HepG2 (cell line): Measurements from ENCODE around the gene THEMIS. TPM values are rescaled to one million over a fixed set of nuclear protein-coding genes. Genes with fewer than 3 reads are reported as not detected.

Experiments
- ATAC-seq: fragments of 200-7000 bp; cut with Tn5 transposase; 3 replicates; pipeline ENCODE4 v1.9.1; 2020; ENCODE audit warnings: mild to moderate bottlenecking, moderate library complexity
- BruUV-seq: library from RNA; stranded (reverse); fragments of 400-500 nt; replicated peaks from 2 replicates; lab custom pipeline; 2021; lab: Mats Ljungman, UMichigan
- CTCF ChIA-PET: fragments of 300-600 bp; formaldehyde crosslinking; extraction: SDS; loops from one replicate; lab custom pipeline; 2021; ENCODE audit warnings: low total read pairs, inconsistent platforms, low intra/inter-chr PET ratio; lab: Yijun Ruan, JAX
- POLR2A ChIA-PET: fragments of 350-600 bp; sonication (Branson Sonifier 250); formaldehyde crosslinking; loops from one replicate; lab custom pipeline; 2020; ENCODE audit warnings: antibody characterized with exemption, inconsistent platforms; lab: Yijun Ruan, JAX
- DNase-seq: peaks from one replicate; pipeline ENCODE4 v3.0.0-alpha.2; 2015; ENCODE audit warnings: low spot score
- FAIRE-seq: peaks from 3 replicates; lab custom pipeline; 2011; peaks lifted over from hg19 to GRCh38; lab: Jason Lieb, UNC
- H2AFZ ChIP-seq: one replicate; pipeline ENCODE4 v1.6.1; 2011; ENCODE audit warnings: low read length, inconsistent platforms
- H3K27ac ChIP-seq: fragments of 300-600 bp; 3 replicates; pipeline ENCODE4 v1.8.0; 2011; ENCODE audit warnings: mixed run types, mild to moderate bottlenecking, mixed read lengths, low read length, inconsistent platforms; ENCODE audit not compliant: insufficient read depth; ENCODE audit errors: extremely low read length
- H3K27me3 ChIP-seq, 2 experiments: fragments of 200-600 bp in 1 of 2; 2 replicates in 1 of 2; 3 replicates in 1 of 2; pipeline versions ENCODE4 v1.6.0 to v1.8.0; 2011; ENCODE audit warnings: low read length in 2 of 2, mild to moderate bottlenecking in 2 of 2, moderate library complexity in 2 of 2, inconsistent platforms in 1 of 2; ENCODE audit not compliant: insufficient read depth in 2 of 2, control insufficient read depth in 1 of 2
- H3K36me3 ChIP-seq, 2 experiments: fragments of 200-600 bp in 1 of 2; replicated peaks in 1 of 2; 2 replicates in 1 of 2; 3 replicates in 1 of 2; pipeline versions ENCODE4 v1.5.1 to v1.8.0; 2011; ENCODE audit warnings: low read length in 2 of 2, inconsistent platforms in 1 of 2; ENCODE audit not compliant: insufficient read depth in 2 of 2, control insufficient read depth in 1 of 2
- H3K4me1 ChIP-seq: 2 replicates; pipeline ENCODE4 v1.5.1; 2012; ENCODE audit warnings: low read length, inconsistent platforms; ENCODE audit not compliant: insufficient read depth
- H3K4me2 ChIP-seq: 2 replicates; pipeline ENCODE4 v1.6.0; 2011; ENCODE audit warnings: low read depth, low read length, inconsistent platforms
- H3K4me3 ChIP-seq, 3 experiments: fragments of 200-600 bp in 1 of 3; sonication (generic), shearing (Covaris generic) in 1 of 3; replicated peaks in 1 of 3; 2 replicates each; pipeline ENCODE4 v1.5.1; 2011 to 2016; ENCODE audit warnings: low read length in 3 of 3, inconsistent platforms in 2 of 3, low read depth in 2 of 3, mild to moderate bottlenecking in 2 of 3, control low read depth in 1 of 3, mixed read lengths in 1 of 3; ENCODE audit not compliant: insufficient read depth in 1 of 3
- H3K79me2 ChIP-seq: one replicate; pipeline ENCODE4 v1.6.1; 2011; ENCODE audit warnings: low read length, inconsistent platforms; ENCODE audit not compliant: insufficient read depth
- H3K9ac ChIP-seq: 2 replicates; pipeline ENCODE4 v1.6.0; 2011; ENCODE audit warnings: mild to moderate bottlenecking, low read depth, low read length, inconsistent platforms; ENCODE audit not compliant: insufficient read depth
- H3K9me3 ChIP-seq: 2 replicates; pipeline ENCODE4 v1.5.1; 2012; ENCODE audit warnings: mild to moderate bottlenecking, low read length
- H4K20me1 ChIP-seq: 2 replicates; pipeline ENCODE4 v1.6.0; 2011; ENCODE audit warnings: inconsistent platforms, mild to moderate bottlenecking, low read length, moderate library complexity; ENCODE audit not compliant: insufficient read depth
- ATF7 ChIP-seq, 2 experiments: fragments of 450-650 bp in 1 of 2; sonication (generic) in 1 of 2; formaldehyde crosslinking in 1 of 2; IDR thresholded peaks; 2 replicates each; pipeline versions ENCODE4 v1.4.0 to v1.6.1; 2016 to 2020; ENCODE audit warnings: antibody characterized with exemption in 1 of 2, mild to moderate bottlenecking in 1 of 2, missing genetic modification reagents in 1 of 2
- DNMT1 ChIP-seq: sonication (generic); formaldehyde crosslinking; IDR thresholded peaks from 2 replicates; pipeline ENCODE4 v1.5.1; 2020; ENCODE audit warnings: mild to moderate bottlenecking, missing genetic modification reagents
- POLR2A ChIP-seq, 2 experiments: IDR thresholded peaks; 2 replicates each; pipeline ENCODE4 v1.6.1; 2011; ENCODE audit warnings: low read depth in 2 of 2, low read length in 2 of 2, mild to moderate bottlenecking in 1 of 2, moderate library complexity in 1 of 2; ENCODE audit not compliant: insufficient read depth in 1 of 2
- TFDP2 ChIP-seq: sonication (generic); formaldehyde crosslinking; IDR thresholded peaks from 2 replicates; pipeline ENCODE4 v1.4.0; 2020; ENCODE audit warnings: missing genetic modification reagents
- ZBED4 ChIP-seq: sonication (generic); formaldehyde crosslinking; IDR thresholded peaks from 2 replicates; pipeline ENCODE4 v1.4.0; 2020; ENCODE audit warnings: missing genetic modification reagents, borderline replicate concordance
- ZNF441 ChIP-seq: sonication (generic); formaldehyde crosslinking; IDR thresholded peaks from 2 replicates; pipeline ENCODE4 v1.7.0; 2021; ENCODE audit warnings: missing genetic modification reagents, borderline replicate concordance
- WGBS: methylation state at CpG from one replicate; pipeline ENCODE4 v1.1.6; 2017; ENCODE audit warnings: low lambda C conversion rate; 5-methylcytosine and 5-hydroxymethylcytosine counted together
- in situ Hi-C: cut with HindIII; loops from 2 replicates; pipeline ENCODE4 v1.10.0; 2017; ENCODE audit warnings: low pct_unique_long_range_greater_than_20kb; ENCODE audit not compliant: extremely low pct_ligation_motif_present
- intact Hi-C: fragments of 100-400 bp; cut with micrococcal nuclease; formaldehyde crosslinking; loops from one replicate; pipeline ENCODE4 v1.10.0; 2022; ENCODE audit not compliant: unreplicated experiment
- polyA plus RNA-seq, 8 experiments: library from polyadenylated mRNA; depleted of rRNA in 3 of 8; stranded (reverse) in 7 of 8; unstranded in 1 of 8; fragments of >200 nt; fragmentation: Illumina TruSeq in 4 of 8; extraction: Trizol in 4 of 8; gene quantifications; 2 replicates each; pipeline versions ENCODE4 v1.2.1 to v1.2.3, GENCODE V29; 2011 to 2016; ENCODE audit warnings: low read depth in 4 of 8, missing spikeins in 1 of 8, mixed read lengths in 1 of 8; ENCODE audit not compliant: insufficient read depth in 1 of 8
- total RNA-seq, 5 experiments: library from RNA; depleted of rRNA; stranded (reverse); fragments of >200 nt; fragmentation: Illumina TruSeq; extraction: Trizol; gene quantifications; 2 replicates each; pipeline ENCODE4 v1.2.3, GENCODE V29; 2016; ENCODE audit warnings: low read depth in 1 of 5
- TF ChIP-seq, protein P1 (sequence below): sonication (generic); formaldehyde crosslinking; IDR thresholded peaks from one replicate; pipeline ENCODE4 v1.5.1; 2020; ENCODE audit warnings: mild to moderate bottlenecking, missing genetic modification reagents; ENCODE audit errors: not compliant biosample characterization
- TF ChIP-seq, protein P2 (sequence below): sonication (generic); formaldehyde crosslinking; IDR thresholded peaks from 2 replicates; pipeline ENCODE4 v1.4.0; 2020; ENCODE audit warnings: mild to moderate bottlenecking, missing genetic modification reagents

THEMIS gene
- total and polyA plus RNA-seq, 2 of the 13 experiments (the other 11 are each of a cell fraction or from before 2014, with no cell fraction given) = not detected

- TF ChIP-seq, protein P1, sequence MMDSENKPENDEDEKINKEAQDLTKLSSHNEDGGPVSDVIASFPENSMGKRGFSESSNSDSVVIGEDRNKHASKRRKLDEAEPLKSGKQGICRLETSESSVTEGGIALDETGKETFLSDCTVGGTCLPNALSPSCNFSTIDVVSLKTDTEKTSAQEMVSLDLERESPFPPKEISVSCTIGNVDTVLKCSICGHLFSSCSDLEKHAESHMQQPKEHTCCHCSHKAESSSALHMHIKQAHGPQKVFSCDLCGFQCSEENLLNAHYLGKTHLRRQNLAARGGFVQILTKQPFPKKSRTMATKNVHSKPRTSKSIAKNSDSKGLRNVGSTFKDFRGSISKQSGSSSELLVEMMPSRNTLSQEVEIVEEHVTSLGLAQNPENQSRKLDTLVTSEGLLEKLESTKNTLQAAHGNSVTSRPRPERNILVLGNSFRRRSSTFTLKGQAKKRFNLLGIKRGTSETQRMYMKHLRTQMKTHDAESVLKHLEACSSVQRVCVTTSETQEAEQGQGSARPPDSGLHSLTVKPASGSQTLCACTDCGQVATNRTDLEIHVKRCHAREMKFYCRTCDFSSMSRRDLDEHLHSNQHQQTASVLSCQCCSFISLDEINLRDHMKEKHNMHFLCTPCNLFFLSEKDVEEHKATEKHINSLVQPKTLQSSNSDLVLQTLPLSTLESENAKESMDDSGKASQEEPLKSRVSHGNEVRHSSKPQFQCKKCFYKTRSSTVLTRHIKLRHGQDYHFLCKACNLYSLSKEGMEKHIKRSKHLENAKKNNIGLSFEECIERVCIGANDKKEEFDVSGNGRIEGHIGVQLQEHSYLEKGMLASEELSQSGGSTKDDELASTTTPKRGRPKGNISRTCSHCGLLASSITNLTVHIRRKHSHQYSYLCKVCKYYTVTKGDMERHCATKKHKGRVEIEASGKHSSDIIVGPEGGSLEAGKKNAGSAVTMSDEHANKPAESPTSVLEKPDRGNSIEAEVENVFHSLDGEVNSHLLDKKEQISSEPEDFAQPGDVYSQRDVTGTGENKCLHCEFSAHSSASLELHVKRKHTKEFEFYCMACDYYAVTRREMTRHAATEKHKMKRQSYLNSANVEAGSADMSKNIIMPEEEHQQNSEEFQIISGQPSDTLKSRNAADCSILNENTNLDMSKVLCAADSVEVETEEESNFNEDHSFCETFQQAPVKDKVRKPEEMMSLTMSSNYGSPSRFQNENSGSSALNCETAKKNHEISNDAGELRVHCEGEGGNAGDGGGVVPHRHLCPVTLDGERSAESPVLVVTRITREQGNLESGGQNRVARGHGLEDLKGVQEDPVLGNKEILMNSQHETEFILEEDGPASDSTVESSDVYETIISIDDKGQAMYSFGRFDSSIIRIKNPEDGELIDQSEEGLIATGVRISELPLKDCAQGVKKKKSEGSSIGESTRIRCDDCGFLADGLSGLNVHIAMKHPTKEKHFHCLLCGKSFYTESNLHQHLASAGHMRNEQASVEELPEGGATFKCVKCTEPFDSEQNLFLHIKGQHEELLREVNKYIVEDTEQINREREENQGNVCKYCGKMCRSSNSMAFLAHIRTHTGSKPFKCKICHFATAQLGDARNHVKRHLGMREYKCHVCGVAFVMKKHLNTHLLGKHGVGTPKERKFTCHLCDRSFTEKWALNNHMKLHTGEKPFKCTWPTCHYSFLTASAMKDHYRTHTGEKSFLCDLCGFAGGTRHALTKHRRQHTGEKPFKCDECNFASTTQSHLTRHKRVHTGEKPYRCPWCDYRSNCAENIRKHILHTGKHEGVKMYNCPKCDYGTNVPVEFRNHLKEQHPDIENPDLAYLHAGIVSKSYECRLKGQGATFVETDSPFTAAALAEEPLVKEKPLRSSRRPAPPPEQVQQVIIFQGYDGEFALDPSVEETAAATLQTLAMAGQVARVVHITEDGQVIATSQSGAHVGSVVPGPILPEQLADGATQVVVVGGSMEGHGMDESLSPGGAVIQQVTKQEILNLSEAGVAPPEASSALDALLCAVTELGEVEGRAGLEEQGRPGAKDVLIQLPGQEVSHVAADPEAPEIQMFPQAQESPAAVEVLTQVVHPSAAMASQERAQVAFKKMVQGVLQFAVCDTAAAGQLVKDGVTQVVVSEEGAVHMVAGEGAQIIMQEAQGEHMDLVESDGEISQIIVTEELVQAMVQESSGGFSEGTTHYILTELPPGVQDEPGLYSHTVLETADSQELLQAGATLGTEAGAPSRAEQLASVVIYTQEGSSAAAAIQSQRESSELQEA (CRISPR knock-in tag) = no peak
- TF ChIP-seq, all 625 proteins: peak for 0
These were observed 31.0 kb downstream of the THEMIS start (continued) for GRCh38 chr6:127869772-127870404.

DNA sequence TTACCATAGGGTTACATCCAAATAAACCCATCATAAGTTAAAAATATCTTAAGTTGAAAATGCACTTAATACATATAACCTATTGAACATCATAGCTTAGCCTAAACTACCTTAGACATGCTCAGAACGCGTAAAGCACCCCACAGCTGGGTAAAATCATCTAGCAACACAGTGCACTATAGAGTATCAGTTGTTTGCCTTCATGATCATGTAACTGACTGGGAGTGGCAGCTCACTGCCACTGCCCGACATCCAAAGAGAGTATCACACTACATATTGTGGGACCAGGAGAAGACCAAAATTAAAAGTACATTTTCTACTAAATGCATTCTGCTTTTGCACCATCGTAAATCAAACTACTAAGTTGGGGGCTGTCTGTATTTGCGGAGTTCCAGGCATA is 31.7 kb downstream of the THEMIS start:
- intact Hi-C loops (no loop called here), in situ Hi-C loops (loop anchor here (10.0 kb wide), 1 partner anchor 666 kb away; no protein-coding TSS in a partner anchor)
- H3K4me1 ChIP-seq = peaks cover 10% of the 10 kb centered on the region
- TF ChIP-seq ZBED4 (CRISPR knock-in tag) = no peak
- no peak for TF ChIP-seq ZNF441 (CRISPR knock-in tag)
- TF ChIP-seq, protein P2, sequence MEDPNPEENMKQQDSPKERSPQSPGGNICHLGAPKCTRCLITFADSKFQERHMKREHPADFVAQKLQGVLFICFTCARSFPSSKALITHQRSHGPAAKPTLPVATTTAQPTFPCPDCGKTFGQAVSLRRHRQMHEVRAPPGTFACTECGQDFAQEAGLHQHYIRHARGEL (CRISPR knock-in tag) = no peak
- TF ChIP-seq DNMT1 (CRISPR knock-in tag) = no peak
- no peak for TF ChIP-seq TFDP2 (CRISPR knock-in tag)
- TF ChIP-seq ATF7 (IDR thresholded peaks at IDR 0.05) = no peak
- TF ChIP-seq ATF7 (CRISPR knock-in tag; IDR thresholded peaks at IDR 0.05) = no peak
- TF ChIP-seq POLR2A (IDR thresholded peaks at IDR 0.05; ENCODE audit: insufficient read depth in 1 of 2, low read depth in 2 of 2, low read length in 2 of 2) = no peak

More for the DNA sequence above, 31.7 kb downstream of the THEMIS start:
- Histone ChIP-seq H3K9ac (no peak overlapping the region), H2AFZ (no peak overlapping the region), H3K9me3 (peaks cover 11% of the 10 kb centered on the region), H3K4me2 (no peak overlapping the region), H3K27me3 (no peaks in the 10 kb centered on the region), H3K27ac (no peak overlapping the region), H3K79me2 (no peaks in the 10 kb centered on the region), H3K4me3 (no peak overlapping the region), H4K20me1 (no peaks in the 10 kb centered on the region), H3K36me3 (no peaks in the 10 kb centered on the region)
- ChIA-PET CTCF (no interaction called here), POLR2A (no interaction called here)
- ATAC-seq = no peak
- FAIRE-seq = no peak
- no peak for DNase-seq
- 12% methylated on average over 5 of the region's 5 CpGs for WGBS
- no TSS peak for BruUV-seq
